Neuronal stem cell (in vitro differentiated cells): Measurements from ENCODE around the gene PARD3.

Source experiments
- DNase-seq: peaks from one replicate; pipeline ENCODE4 v3.0.0-alpha.2; 2013; ENCODE audit warnings: low spot score
- H2AFZ ChIP-seq: one replicate; pipeline ENCODE4 v1.6.1; 2013; ENCODE audit warnings: mild to moderate bottlenecking, low read length, inconsistent platforms
- H2AK5ac ChIP-seq: 2 replicates; pipeline ENCODE4 v1.6.1; 2013; ENCODE audit warnings: low read depth, mild to moderate bottlenecking, inconsistent platforms, low read length, moderate library complexity, mixed read lengths
- H2BK120ac ChIP-seq: 2 replicates; pipeline ENCODE4 v1.6.1; 2013; ENCODE audit warnings: low read depth, mild to moderate bottlenecking, inconsistent platforms, low read length, moderate library complexity, mixed read lengths
- H2BK12ac ChIP-seq: one replicate; pipeline ENCODE4 v1.6.1; 2013; ENCODE audit warnings: low read length, inconsistent platforms
- H2BK15ac ChIP-seq: 2 replicates; pipeline ENCODE4 v1.6.1; 2013; ENCODE audit warnings: mild to moderate bottlenecking, low read length, inconsistent platforms, mixed read lengths
- H2BK5ac ChIP-seq: one replicate; pipeline ENCODE4 v1.6.1; 2013; ENCODE audit warnings: inconsistent platforms, mild to moderate bottlenecking, low read length, moderate library complexity
- H3K14ac ChIP-seq: one replicate; pipeline ENCODE4 v1.6.1; 2013; ENCODE audit warnings: low read length, inconsistent platforms
- H3K18ac ChIP-seq: 2 replicates; pipeline ENCODE4 v1.6.1; 2013; ENCODE audit warnings: low read length, inconsistent platforms
- H3K23ac ChIP-seq: 2 replicates; pipeline ENCODE4 v1.6.1; 2013; ENCODE audit warnings: low read depth, mild to moderate bottlenecking, mixed read lengths, low read length, inconsistent platforms; ENCODE audit not compliant: poor library complexity
- H3K27ac ChIP-seq: replicated peaks from 3 replicates; pipeline ENCODE4 v1.5.1; 2013; ENCODE audit warnings: low read length, inconsistent platforms
- H3K27me3 ChIP-seq, 3 experiments: 2 replicates each; pipeline ENCODE4 v1.6.1; 2013; ENCODE audit warnings: low read length in 3 of 3, mild to moderate bottlenecking in 2 of 3, inconsistent platforms in 1 of 3, low read depth in 1 of 3, mixed read lengths in 1 of 3, moderate library complexity in 1 of 3; ENCODE audit not compliant: control insufficient read depth in 3 of 3, insufficient read depth in 3 of 3
- H3K36me3 ChIP-seq, 2 donors: replicated peaks in 1 of 2; 2 replicates each; pipeline ENCODE4 v1.6.1; 2013; ENCODE audit warnings: low read length in 2 of 2; ENCODE audit not compliant: control insufficient read depth in 2 of 2, insufficient read depth in 2 of 2
- H3K4ac ChIP-seq: 2 replicates; pipeline ENCODE4 v1.6.1; 2013; ENCODE audit warnings: inconsistent platforms, mild to moderate bottlenecking, low read length, moderate library complexity
- H3K4me1 ChIP-seq, 2 donors: 1 replicate in 1 of 2; 2 replicates in 1 of 2; pipeline ENCODE4 v1.6.1; 2013; ENCODE audit warnings: low read length in 2 of 2, low read depth in 1 of 2; ENCODE audit not compliant: control insufficient read depth in 2 of 2, insufficient read depth in 1 of 2
- H3K4me2 ChIP-seq: one replicate; pipeline ENCODE4 v1.6.1; 2013; ENCODE audit warnings: mild to moderate bottlenecking, low read length, inconsistent platforms; ENCODE audit not compliant: insufficient read depth, poor library complexity, severe bottlenecking
- H3K4me3 ChIP-seq, 2 donors: 2 replicates each; pipeline ENCODE4 v1.5.1; 2013; ENCODE audit warnings: low read length in 2 of 2, mild to moderate bottlenecking in 2 of 2, inconsistent platforms in 1 of 2, moderate library complexity in 1 of 2
- H3K79me1 ChIP-seq: one replicate; pipeline ENCODE4 v1.6.1; 2013; ENCODE audit warnings: low read depth, mild to moderate bottlenecking, inconsistent platforms, low read length, moderate library complexity
- H3K9ac ChIP-seq: one replicate; pipeline ENCODE4 v1.6.1; 2013; ENCODE audit warnings: mild to moderate bottlenecking, low read depth, low read length, inconsistent platforms; ENCODE audit not compliant: poor library complexity
- H3K9me3 ChIP-seq, 2 donors: replicated peaks in 1 of 2; 2 replicates each; pipeline versions ENCODE3 to v1.6.1; 2013; ENCODE audit warnings: low read length in 2 of 2, mild to moderate bottlenecking in 2 of 2, inconsistent platforms in 1 of 2, low read depth in 1 of 2, mixed read lengths in 1 of 2, moderate library complexity in 1 of 2; ENCODE audit not compliant: control insufficient read depth in 2 of 2, insufficient read depth in 1 of 2
- H4K8ac ChIP-seq: one replicate; pipeline ENCODE4 v1.6.1; 2013; ENCODE audit warnings: low read depth, mild to moderate bottlenecking, inconsistent platforms, low read length, moderate library complexity
- H4K91ac ChIP-seq: one replicate; pipeline ENCODE4 v1.6.1; 2013; ENCODE audit warnings: low read length, low read depth, mild to moderate bottlenecking, inconsistent platforms; ENCODE audit not compliant: poor library complexity
- WGBS, 2 donors: extraction: QIAGEN DNeasy Blood & Tissue Kit; methylation state at CpG; one replicate each; pipeline ENCODE4 v1.1.7; 2013; ENCODE audit warnings: missing lambda C conversion rate in 2 of 2, mixed read lengths in 1 of 2; ENCODE audit not compliant: insufficient read length in 2 of 2, insufficient replicate concordance in 1 of 2; ENCODE audit errors: extremely low coverage in 2 of 2; 5-methylcytosine and 5-hydroxymethylcytosine counted together

The PARD3 gene

DNA sequence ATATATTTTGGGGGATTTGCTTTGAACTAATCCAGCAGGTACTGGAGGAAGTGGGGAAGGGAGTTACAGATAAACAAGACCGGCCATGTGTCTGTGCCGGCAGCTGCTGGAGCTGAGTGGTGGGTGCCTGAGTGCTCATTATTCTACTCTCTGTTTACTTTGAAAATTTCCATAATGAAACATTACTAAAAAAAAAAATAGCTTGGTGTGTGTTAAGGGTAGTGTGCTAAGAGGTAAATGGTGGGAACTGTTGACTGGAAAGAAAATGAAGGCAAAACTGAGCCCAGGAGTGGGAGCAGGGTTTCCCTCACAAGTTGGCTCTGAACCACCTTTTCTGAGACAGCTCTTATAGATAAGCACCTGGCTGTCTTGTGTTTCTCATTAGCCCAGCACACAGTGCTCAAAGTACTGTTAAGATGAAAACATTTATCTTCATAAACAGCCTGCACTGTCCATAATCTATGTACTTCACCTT is 50.6 kb downstream of the PARD3 start:
- no CpG with 5 or more reads among the region's 2 CpGs for WGBS, 2 donors
- Histone ChIP-seq H4K91ac (no peak overlapping the region), H3K27ac (no peak overlapping the region), H3K4me3 (no peak overlapping the region), H2AFZ (no peak overlapping the region), H2BK12ac (no peak overlapping the region), H3K9ac (no peak overlapping the region), H3K9me3 (no peaks in the 10 kb centered on the region), H3K4me2 (no peak overlapping the region), H3K18ac (no peak overlapping the region), H2BK5ac (no peak overlapping the region), H3K23ac (no peak overlapping the region), H4K8ac (no peak overlapping the region), H3K27me3 (no peaks in the 10 kb centered on the region), H3K4me1 (peaks cover 7 to 15% of the 10 kb centered on the region in 2 donors), H3K36me3 (no peaks in the 10 kb centered on the region), H2AK5ac (no peak overlapping the region), H3K14ac (no peak overlapping the region), H3K4ac (no peak overlapping the region), H2BK120ac (no peak overlapping the region), H2BK15ac (no peak overlapping the region), H3K79me1 (no peaks in the 10 kb centered on the region)
- DNase-seq: no peak

DNA sequence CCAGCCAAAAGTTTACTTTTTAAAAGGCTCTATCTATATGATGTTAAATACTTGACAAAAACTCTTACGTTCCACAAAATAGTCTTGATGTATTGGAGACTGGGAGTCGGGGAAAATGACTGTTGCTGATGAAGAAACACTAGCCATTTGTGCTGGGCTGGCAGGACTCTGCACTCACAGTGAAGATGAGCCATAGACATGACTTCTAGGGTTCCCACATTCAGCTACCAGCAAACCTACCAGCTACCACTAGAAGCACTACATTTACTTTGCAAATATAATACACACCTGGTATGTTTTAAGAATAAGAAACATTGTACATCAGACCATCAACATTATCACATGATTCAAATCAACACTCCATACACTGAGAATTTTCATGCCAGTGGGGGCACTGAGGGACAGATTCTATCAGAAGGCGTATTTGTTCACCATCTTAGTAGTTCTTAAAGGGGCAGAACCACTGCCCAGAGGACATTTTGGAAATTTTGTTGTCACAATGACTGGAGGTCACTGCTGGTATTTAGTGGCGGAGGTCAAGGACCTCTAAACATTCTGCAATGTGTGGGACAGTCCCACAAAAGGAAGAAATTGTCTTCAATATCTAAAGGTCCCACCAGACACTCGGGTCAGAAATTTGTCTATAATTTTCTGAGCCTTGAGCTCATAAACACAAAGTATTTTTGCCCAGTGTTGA is 52.3 kb downstream of the PARD3 start:
- Histone ChIP-seq H3K4me3 (no peak overlapping the region), H2AFZ (no peak overlapping the region), H3K18ac (no peak overlapping the region), H3K4me2 (no peak overlapping the region), H3K27me3 (no peaks in the 10 kb centered on the region), H3K79me1 (no peaks in the 10 kb centered on the region), H3K4me1 (peaks cover 7 to 15% of the 10 kb centered on the region in 2 donors), H3K23ac (no peak overlapping the region), H4K91ac (no peak overlapping the region), H4K8ac (no peak overlapping the region), H2BK5ac (no peak overlapping the region), H3K9me3 (no peaks in the 10 kb centered on the region), H2AK5ac (no peak overlapping the region), H2BK12ac (no peak overlapping the region), H2BK120ac (no peak overlapping the region), H2BK15ac (no peak overlapping the region), H3K9ac (no peak overlapping the region), H3K27ac (no peak overlapping the region), H3K4ac (no peak overlapping the region), H3K14ac (no peak overlapping the region), H3K36me3 (no peaks in the 10 kb centered on the region)
- WGBS, 2 donors: no CpG with 5 or more reads among the region's 5 CpGs
- no peak for DNase-seq

DNA sequence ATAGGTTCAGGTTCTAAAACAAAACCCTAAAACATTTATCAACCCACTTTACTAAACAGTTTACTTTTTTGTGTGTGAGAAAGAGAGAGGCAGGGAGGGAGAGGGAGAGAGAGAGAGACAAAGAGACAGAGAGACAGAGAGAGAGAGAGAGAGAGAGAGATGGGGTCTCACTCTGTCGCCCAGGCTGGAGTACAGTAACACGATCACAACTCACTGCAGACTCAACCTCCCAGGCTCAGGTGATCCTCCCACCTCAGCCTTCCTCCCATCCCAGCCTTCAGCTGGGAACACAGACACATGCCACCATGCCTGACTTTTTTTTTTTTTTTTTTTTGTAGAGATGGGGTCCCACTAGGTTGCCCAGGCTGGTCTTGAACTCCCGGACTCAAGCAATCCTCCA is 52.9 kb downstream of the PARD3 start:
- Histone ChIP-seq H3K9me3 (no peaks in the 10 kb centered on the region), H3K79me1 (no peaks in the 10 kb centered on the region), H2BK12ac (no peak overlapping the region), H3K27ac (no peak overlapping the region), H4K91ac (no peak overlapping the region), H3K9ac (no peak overlapping the region), H2AK5ac (no peak overlapping the region), H3K36me3 (no peaks in the 10 kb centered on the region), H4K8ac (no peak overlapping the region), H2BK120ac (no peak overlapping the region), H3K4me3 (no peak overlapping the region), H3K27me3 (no peaks in the 10 kb centered on the region), H3K18ac (no peak overlapping the region), H2AFZ (no peak overlapping the region), H3K4me2 (no peak overlapping the region), H3K23ac (no peak overlapping the region), H3K4ac (no peak overlapping the region), H2BK5ac (no peak overlapping the region), H3K4me1 (peaks cover 6 to 13% of the 10 kb centered on the region in 2 donors), H3K14ac (no peak overlapping the region), H2BK15ac (no peak overlapping the region)
- no CpG with 5 or more reads among the region's 3 CpGs for WGBS, 2 donors
- DNase-seq: no peak

GRCh38 chr10:34761453-34761852 is 53.6 kb downstream of the PARD3 start:
- Histone ChIP-seq H3K36me3 (no peaks in the 10 kb centered on the region), H3K79me1 (no peaks in the 10 kb centered on the region), H3K27me3 (no peaks in the 10 kb centered on the region), H3K18ac (no peak overlapping the region), H2BK5ac (no peak overlapping the region), H3K23ac (no peak overlapping the region), H2BK12ac (no peak overlapping the region), H3K4me1 (peaks cover 0 to 6% of the 10 kb centered on the region in 2 donors), H3K4me2 (no peak overlapping the region), H2AK5ac (no peak overlapping the region), H2BK15ac (no peak overlapping the region), H2AFZ (no peak overlapping the region), H4K91ac (no peak overlapping the region), H2BK120ac (no peak overlapping the region), H3K9ac (no peak overlapping the region), H3K27ac (no peak overlapping the region), H3K14ac (no peak overlapping the region), H3K4ac (no peak overlapping the region), H3K9me3 (no peaks in the 10 kb centered on the region), H4K8ac (no peak overlapping the region), H3K4me3 (no peak overlapping the region)
- WGBS, 2 donors: no CpG with 5 or more reads among the region's 1 CpG
- DNase-seq: no peak
